Prostate gland (tissue), 2 donors: ENCODE data around the gene CRTC1. TPM values are rescaled to one million over a fixed set of nuclear protein-coding genes. Genes with fewer than 3 reads are reported as not detected.

Source experiments
- DNase-seq: peaks from one replicate; pipeline ENCODE4 v3.0.0-alpha.2; 2019; ENCODE audit warnings: low spot score
- H3K27ac ChIP-seq, 2 donors: fragments of 200-600 bp; sonication (generic); 2 replicates each; pipeline ENCODE4 v1.5.1; 2017 to 2019
- H3K27me3 ChIP-seq: fragments of 200-600 bp; sonication (generic); replicated peaks from 2 replicates; pipeline ENCODE4 v1.5.1; 2019; ENCODE audit not compliant: insufficient read depth
- H3K36me3 ChIP-seq, 2 donors: fragments of 200-600 bp; sonication (generic); 1 replicate in 1 of 2; 2 replicates in 1 of 2; pipeline versions ENCODE4 v1.5.1 to v1.8.1; 2017 to 2019
- H3K4me1 ChIP-seq: fragments of 200-600 bp; sonication (generic); replicated peaks from 2 replicates; pipeline ENCODE4 v1.5.1; 2019
- H3K4me3 ChIP-seq, 2 donors: fragments of 200-600 bp; sonication (generic); 2 replicates each; pipeline ENCODE4 v1.5.1; 2017 to 2019
- H3K9me3 ChIP-seq: fragments of 200-600 bp; sonication (generic); 2 replicates; pipeline ENCODE4 v1.5.1; 2017
- POLR2A ChIP-seq: fragments of 450-650 bp; IDR thresholded peaks from one replicate; pipeline ENCODE4 v1.6.1; 2016; ENCODE audit warnings: antibody characterized with exemption, mild to moderate bottlenecking
- POLR2AphosphoS5 ChIP-seq: sonication (generic); formaldehyde crosslinking; IDR thresholded peaks from one replicate; pipeline ENCODE4 v1.6.1; 2017; ENCODE audit warnings: antibody characterized with exemption
- WGBS: methylation state at CpG from one replicate; pipeline ENCODE4 v1.1.5; 2018; 5-methylcytosine and 5-hydroxymethylcytosine counted together
- intact Hi-C: fragments of 100-400 bp; cut with DNase I; formaldehyde crosslinking; loops from one replicate; pipeline ENCODE4 v1.14.2; 2022
- total RNA-seq, 2 donors: library from RNA; depleted of rRNA; stranded (reverse); fragments of >200 nt; gene quantifications; one replicate each; pipeline ENCODE4 v1.1.0, GENCODE V29; 2016
- TF ChIP-seq, protein P1 (sequence below), 4 experiments: fragments of 200-600 bp in 2 of 4; fragments of 450-650 bp in 2 of 4; sonication (generic) in 2 of 4; IDR thresholded peaks; 1 replicate in 3 of 4; 2 replicates in 1 of 4; pipeline ENCODE4 v1.5.1; 2016 to 2019; ENCODE audit warnings: antibody characterized with exemption in 4 of 4, mild to moderate bottlenecking in 2 of 4, moderate library complexity in 2 of 4

Gene CRTC1
- total RNA-seq, 2 donors from 2014 or later, result 6.7 to 24.4 TPM

DNA sequence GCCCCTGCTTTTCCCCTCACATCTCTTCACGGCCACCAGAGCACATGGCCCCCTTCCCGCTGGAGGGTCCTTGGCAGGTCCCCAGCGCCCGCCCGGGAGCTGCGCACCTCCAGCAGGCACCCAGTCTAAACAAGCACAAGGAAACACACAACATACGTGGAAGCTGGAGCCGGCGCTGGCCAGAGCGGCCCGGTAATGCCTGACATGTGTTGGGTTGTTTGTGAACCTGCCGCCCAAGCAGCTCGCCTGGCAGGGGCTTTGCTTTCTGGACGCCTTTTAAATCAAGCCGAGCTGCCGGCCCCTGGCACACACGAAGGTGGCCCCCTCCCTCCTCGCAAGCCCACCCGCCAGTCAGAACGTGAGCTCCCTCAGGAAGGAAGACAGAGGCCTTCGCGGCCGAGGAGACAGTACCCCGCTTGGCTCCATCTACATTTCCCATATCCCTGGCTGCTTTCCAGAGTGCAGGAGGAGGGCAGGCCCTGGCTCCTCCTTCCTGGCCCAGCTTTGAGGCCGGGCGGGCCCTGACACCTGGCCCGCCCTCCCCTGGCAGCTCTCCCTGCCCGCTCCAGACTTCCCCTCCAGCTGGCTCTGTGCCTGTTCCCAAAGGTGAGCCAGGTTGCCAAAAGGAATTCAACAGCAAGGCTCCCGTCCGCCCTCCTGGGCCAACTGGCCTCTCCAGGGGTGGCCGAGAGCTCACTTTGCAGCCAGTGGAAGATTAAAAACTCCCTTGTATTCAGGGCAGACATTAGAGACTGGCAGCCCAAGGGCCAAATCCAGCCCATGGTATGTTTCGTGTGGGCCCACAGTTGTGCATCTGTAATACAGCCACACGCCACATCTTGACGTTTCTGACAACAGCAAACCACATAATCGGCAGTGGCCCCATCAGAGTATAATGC lies 78.9 kb downstream of the CRTC1 start:
- peak; percentile 72 for TF ChIP-seq POLR2AphosphoS5
- TF ChIP-seq POLR2A, result no peak
- TF ChIP-seq, protein P1, sequence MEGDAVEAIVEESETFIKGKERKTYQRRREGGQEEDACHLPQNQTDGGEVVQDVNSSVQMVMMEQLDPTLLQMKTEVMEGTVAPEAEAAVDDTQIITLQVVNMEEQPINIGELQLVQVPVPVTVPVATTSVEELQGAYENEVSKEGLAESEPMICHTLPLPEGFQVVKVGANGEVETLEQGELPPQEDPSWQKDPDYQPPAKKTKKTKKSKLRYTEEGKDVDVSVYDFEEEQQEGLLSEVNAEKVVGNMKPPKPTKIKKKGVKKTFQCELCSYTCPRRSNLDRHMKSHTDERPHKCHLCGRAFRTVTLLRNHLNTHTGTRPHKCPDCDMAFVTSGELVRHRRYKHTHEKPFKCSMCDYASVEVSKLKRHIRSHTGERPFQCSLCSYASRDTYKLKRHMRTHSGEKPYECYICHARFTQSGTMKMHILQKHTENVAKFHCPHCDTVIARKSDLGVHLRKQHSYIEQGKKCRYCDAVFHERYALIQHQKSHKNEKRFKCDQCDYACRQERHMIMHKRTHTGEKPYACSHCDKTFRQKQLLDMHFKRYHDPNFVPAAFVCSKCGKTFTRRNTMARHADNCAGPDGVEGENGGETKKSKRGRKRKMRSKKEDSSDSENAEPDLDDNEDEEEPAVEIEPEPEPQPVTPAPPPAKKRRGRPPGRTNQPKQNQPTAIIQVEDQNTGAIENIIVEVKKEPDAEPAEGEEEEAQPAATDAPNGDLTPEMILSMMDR (IDR thresholded peaks at IDR 0.05), result peak in 1 of 4 experiments; percentile 22
- WGBS, result 14% methylated on average over 35 of the region's 35 CpGs
- H3K27me3 ChIP-seq, result no peaks in the 10 kb centered on the region
- peaks cover 16% of the 10 kb centered on the region for H3K4me1 ChIP-seq
- intact Hi-C loops, result no loop called here
- H3K36me3 ChIP-seq, result no peaks in the 10 kb centered on the region
- H3K9me3 ChIP-seq, result no peaks in the 10 kb centered on the region
- peak overlapping the region; percentile 79 to 86 for H3K27ac ChIP-seq
- peak overlapping the region in 1 of 2 donors; percentile 3 for H3K4me3 ChIP-seq
- peak; percentile 93 for DNase-seq

DNA sequence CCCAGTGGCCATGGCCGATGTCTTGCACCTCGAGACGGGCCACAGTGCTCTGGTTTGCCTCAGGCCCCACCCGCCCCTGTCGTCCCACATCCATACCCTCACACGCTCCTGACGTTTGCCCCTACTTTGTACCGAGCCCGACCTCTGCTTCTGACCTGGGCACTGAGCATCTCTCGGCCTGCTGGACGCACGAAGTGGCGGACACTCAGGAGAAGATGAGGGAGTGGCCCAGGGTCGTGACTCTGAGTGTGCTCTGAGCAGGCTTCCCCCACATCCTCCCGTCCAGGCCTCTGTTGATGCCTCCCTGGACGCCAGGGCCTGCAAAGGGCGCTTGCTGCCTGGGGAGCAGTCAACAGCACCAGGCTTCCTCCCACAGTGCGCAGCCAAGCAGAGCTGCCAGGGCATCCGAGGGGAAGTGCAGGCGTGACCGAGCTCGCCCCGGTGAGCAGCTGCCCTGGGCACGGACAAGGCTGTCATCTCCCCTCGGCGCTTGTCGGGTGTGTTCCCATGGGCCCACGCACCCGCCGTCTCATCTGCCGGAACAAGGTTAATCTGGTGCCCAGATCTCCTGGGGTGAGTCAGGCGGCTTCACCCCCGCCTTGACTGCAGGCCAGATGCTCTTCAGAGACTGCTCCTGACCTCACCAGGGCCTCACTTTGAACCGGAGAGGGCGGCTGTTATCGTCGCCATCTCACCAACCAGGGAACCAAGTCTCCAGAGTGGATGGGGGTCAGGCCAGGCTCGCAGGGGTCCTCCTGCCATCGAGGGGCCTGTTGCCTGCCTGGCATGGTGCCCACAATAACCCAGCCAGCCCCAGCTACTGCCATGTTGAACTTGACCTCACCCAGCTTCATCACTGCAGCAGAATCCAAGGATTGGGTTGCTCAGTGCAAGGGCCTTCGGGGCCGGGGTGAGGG lies 80.5 kb downstream of the CRTC1 start:
- Histone ChIP-seq H3K27ac (peak overlapping the region; percentile 16 to 26), H3K4me1 (peaks cover 16% of the 10 kb centered on the region), H3K36me3 (no peaks in the 10 kb centered on the region), H3K9me3 (no peaks in the 10 kb centered on the region), H3K4me3 (no peak overlapping the region), H3K27me3 (no peaks in the 10 kb centered on the region)
- intact Hi-C loops, result no loop called here
- TF ChIP-seq, protein P1 (IDR thresholded peaks at IDR 0.05), result no peak
- TF ChIP-seq POLR2AphosphoS5, result peak; percentile 66
- 60% methylated on average over 40 of the region's 41 CpGs for WGBS
- DNase-seq, result peak; percentile 66

DNA sequence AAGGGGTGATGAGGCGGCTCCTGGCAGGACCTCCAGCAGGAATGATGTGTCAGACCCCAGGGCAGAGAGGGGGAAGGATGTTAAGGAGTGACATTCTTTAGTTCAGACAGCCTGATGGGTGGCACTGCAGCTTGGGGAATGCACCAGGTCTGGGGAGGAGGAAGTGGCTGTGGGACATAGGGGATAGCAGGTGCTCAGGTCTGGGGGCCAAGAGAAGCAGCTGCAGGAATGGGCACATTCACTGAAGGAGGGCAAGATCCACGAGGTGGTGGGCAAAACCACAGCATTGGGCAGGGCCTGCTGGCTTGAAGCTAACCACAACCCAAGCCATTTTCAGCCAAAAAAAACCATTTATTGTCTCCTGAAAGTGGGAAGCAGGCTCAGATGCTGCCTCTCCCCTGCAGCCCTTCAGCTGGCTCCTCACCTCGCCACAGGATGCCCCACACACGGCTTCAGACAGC lies 81.1 kb downstream of the CRTC1 start:
- intact Hi-C loops, result no loop called here
- no peaks in the 10 kb centered on the region for H3K9me3 ChIP-seq
- H3K4me3 ChIP-seq, result no peak overlapping the region
- TF ChIP-seq, protein P1 (IDR thresholded peaks at IDR 0.05), result no peak
- TF ChIP-seq POLR2AphosphoS5, result no peak
- TF ChIP-seq POLR2A, result no peak
- no peaks in the 10 kb centered on the region for H3K27me3 ChIP-seq
- no peaks in the 10 kb centered on the region for H3K36me3 ChIP-seq
- 70% methylated on average over 4 of the region's 4 CpGs for WGBS
- DNase-seq, result no peak
- H3K4me1 ChIP-seq, result peaks cover 22% of the 10 kb centered on the region
- peak overlapping the region; percentile 16 to 17 for H3K27ac ChIP-seq

DNA sequence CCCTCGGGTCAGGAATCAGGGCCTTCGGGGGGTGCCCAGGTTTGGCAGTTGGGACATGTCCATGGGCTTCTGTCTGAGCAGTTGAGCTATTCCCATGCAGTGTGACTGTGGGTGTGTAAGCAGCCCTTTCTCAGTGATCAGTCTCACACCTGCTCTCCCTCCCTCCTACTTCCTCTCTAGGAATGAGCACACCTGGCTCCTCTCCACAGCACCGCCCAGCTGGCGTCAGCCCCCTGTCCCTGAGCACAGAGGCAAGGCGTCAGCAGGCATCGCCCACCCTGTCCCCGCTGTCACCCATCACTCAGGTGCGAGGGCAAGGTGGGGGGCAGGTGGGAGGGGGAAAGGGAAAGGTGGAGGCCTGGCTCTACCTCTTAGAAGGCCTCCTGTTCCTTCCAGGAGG lies 81.7 kb downstream of the CRTC1 start:
- no peak for TF ChIP-seq POLR2AphosphoS5
- TF ChIP-seq, protein P1 (IDR thresholded peaks at IDR 0.05), result no peak
- TF ChIP-seq POLR2A, result no peak
- Histone ChIP-seq H3K36me3 (no peaks in the 10 kb centered on the region), H3K9me3 (no peaks in the 10 kb centered on the region), H3K4me1 (peaks cover 22% of the 10 kb centered on the region), H3K27ac (peak overlapping the region in 1 of 2 donors; percentile 17), H3K27me3 (no peaks in the 10 kb centered on the region), H3K4me3 (no peak overlapping the region)
- WGBS, result 57% methylated on average over 6 of the region's 8 CpGs
- DNase-seq, result no peak
- intact Hi-C loops, result no loop called here
